ENCODE data around the gene SEZ6L.

The SEZ6L gene

GRCh38 chr22:26382782-26383181 is 213.5 kb downstream of the SEZ6L start:
- Histone ChIP-seq H3K4me1 (ENCODE audit: control insufficient read depth in 5 of 5, insufficient read depth in 5 of 5, low read length in 5 of 5) (no peaks in the 10 kb centered on the region), H3K27me3 (ENCODE audit: control insufficient read depth in 5 of 5, insufficient read depth in 4 of 5, low read length in 5 of 5) (peaks cover 5 to 27% (median 7%) of the 10 kb centered on the region in 5 donors)

DNA sequence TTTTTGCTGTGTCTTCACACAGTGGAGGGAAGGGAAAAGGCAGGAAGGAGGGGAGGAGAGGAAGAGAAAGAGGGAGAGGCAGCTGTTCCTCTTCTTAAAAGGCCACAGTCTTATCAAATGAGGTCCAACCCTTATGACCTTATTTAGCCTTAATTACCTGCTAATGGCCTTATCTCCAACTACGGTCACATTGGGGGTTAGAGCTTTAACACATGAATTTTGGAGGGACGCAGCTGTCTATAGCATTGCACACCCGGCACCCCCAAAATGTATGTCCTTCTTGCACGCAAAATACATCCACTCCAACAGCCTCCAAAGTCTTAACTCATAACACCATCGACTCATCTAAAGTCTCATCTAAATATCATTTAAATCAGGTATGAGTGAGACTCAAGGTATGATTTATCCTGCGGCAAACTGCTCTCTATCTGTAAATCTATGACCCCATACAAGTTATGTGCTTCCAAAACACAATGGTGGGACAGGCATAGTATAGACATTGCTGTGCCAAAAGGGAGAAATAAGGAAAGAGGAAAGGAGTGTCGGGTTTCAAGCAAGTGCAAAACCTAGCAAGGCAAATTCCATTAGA is 214.8 kb downstream of the SEZ6L start:
- peaks cover 0 to 2% (median 0%) of the 10 kb centered on the region in 5 donors for H3K9me3 ChIP-seq (ENCODE audit: control insufficient read depth in 5 of 5, low read length in 5 of 5)
- H3K36me3 ChIP-seq (ENCODE audit: control insufficient read depth in 5 of 5, insufficient read depth in 5 of 5, low read length in 5 of 5) = no peaks in the 10 kb centered on the region
- no peaks in the 10 kb centered on the region for H3K4me1 ChIP-seq (ENCODE audit: control insufficient read depth in 5 of 5, insufficient read depth in 5 of 5, low read length in 5 of 5)
- H3K4me3 ChIP-seq (ENCODE audit: low read depth in 1 of 5, low read length in 5 of 5) = no peak overlapping the region
- H3K27me3 ChIP-seq (ENCODE audit: control insufficient read depth in 5 of 5, insufficient read depth in 4 of 5, low read length in 5 of 5) = peaks cover 6 to 27% (median 9%) of the 10 kb centered on the region in 5 donors
- no peak overlapping the region for H3K9ac ChIP-seq (ENCODE audit: low read length in 5 of 5)
- H3K27ac ChIP-seq (ENCODE audit: low read depth, low read length) = no peak overlapping the region

More at GRCh38 chr22:26382782-26383181, 213.5 kb downstream of the SEZ6L start:
- H3K9ac ChIP-seq (ENCODE audit: low read length in 5 of 5) = no peak overlapping the region
- H3K4me3 ChIP-seq (ENCODE audit: low read depth in 1 of 5, low read length in 5 of 5) = no peak overlapping the region
- H3K27ac ChIP-seq (ENCODE audit: low read depth, low read length) = no peak overlapping the region
- H3K9me3 ChIP-seq (ENCODE audit: control insufficient read depth in 5 of 5, low read length in 5 of 5) = peaks cover 0 to 3% (median 0%) of the 10 kb centered on the region in 5 donors
- no peaks in the 10 kb centered on the region for H3K36me3 ChIP-seq (ENCODE audit: control insufficient read depth in 5 of 5, insufficient read depth in 5 of 5, low read length in 5 of 5)

DNA sequence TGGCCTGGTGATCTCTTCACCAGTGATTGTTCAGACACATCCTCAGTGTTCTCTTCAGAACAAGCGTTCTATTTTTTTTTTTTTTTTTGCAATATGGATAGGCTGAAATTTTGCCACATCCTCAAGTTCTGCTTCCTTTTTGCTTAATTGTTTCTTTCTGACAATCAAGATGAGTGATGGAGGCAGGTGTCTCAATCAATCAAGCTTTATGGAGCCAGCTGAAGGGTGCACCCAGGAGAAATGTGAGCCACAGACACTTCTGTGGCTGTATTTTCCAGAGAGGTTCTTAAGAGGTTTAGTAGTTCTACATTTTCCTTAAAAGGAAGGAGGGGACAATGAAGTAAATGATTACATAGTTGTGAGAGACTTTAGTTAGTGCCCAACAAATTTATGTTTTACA is 215.9 kb downstream of the SEZ6L start:
- Histone ChIP-seq H3K27ac (ENCODE audit: low read depth, low read length) (no peak overlapping the region), H3K9ac (ENCODE audit: low read length in 5 of 5) (no peak overlapping the region), H3K36me3 (ENCODE audit: control insufficient read depth in 5 of 5, insufficient read depth in 5 of 5, low read length in 5 of 5) (no peaks in the 10 kb centered on the region), H3K27me3 (ENCODE audit: control insufficient read depth in 5 of 5, insufficient read depth in 4 of 5, low read length in 5 of 5) (peaks cover 4 to 22% (median 7%) of the 10 kb centered on the region in 5 donors), H3K9me3 (ENCODE audit: control insufficient read depth in 5 of 5, low read length in 5 of 5) (no peaks in the 10 kb centered on the region), H3K4me3 (ENCODE audit: low read depth in 1 of 5, low read length in 5 of 5) (no peak overlapping the region), H3K4me1 (ENCODE audit: control insufficient read depth in 5 of 5, insufficient read depth in 5 of 5, low read length in 5 of 5) (no peaks in the 10 kb centered on the region)

- Histone ChIP-seq H3K9ac (ENCODE audit: low read length in 5 of 5) (no peak overlapping the region), H3K36me3 (ENCODE audit: control insufficient read depth in 5 of 5, insufficient read depth in 5 of 5, low read length in 5 of 5) (no peaks in the 10 kb centered on the region), H3K9me3 (ENCODE audit: control insufficient read depth in 5 of 5, low read length in 5 of 5) (no peaks in the 10 kb centered on the region), H3K4me3 (ENCODE audit: low read depth in 1 of 5, low read length in 5 of 5) (no peak overlapping the region), H3K27me3 (ENCODE audit: control insufficient read depth in 5 of 5, insufficient read depth in 4 of 5, low read length in 5 of 5) (peaks cover 4 to 15% (median 8%) of the 10 kb centered on the region in 5 donors), H3K27ac (ENCODE audit: low read depth, low read length) (no peak overlapping the region), H3K4me1 (ENCODE audit: control insufficient read depth in 5 of 5, insufficient read depth in 5 of 5, low read length in 5 of 5) (no peaks in the 10 kb centered on the region)
Observed at GRCh38 chr22:26389125-26389524, 219.9 kb downstream of the SEZ6L start.

DNA sequence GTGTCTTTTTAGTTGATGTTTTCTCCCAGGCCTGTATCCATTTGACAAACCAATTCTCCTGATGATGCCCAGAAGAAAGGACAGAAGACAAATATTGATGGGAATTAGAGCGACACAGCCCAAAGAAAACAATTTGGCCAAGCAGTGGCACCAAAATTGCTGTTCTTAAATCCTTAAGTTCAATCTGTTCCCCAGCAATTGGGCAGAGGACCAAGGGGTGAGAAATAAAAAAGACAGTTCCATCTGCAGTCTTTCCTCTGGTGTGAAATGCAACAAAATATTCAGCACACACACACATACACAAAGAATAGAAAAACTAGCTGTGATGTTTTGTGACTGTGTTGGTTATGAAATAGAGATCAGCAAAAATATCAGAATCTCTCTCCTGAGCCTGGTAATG is 221.8 kb downstream of the SEZ6L start:
- Histone ChIP-seq H3K9ac (ENCODE audit: low read length in 5 of 5) (no peak overlapping the region), H3K9me3 (ENCODE audit: control insufficient read depth in 5 of 5, low read length in 5 of 5) (no peaks in the 10 kb centered on the region), H3K36me3 (ENCODE audit: control insufficient read depth in 5 of 5, insufficient read depth in 5 of 5, low read length in 5 of 5) (no peaks in the 10 kb centered on the region), H3K4me1 (ENCODE audit: control insufficient read depth in 5 of 5, insufficient read depth in 5 of 5, low read length in 5 of 5) (no peaks in the 10 kb centered on the region), H3K27me3 (ENCODE audit: control insufficient read depth in 5 of 5, insufficient read depth in 4 of 5, low read length in 5 of 5) (peaks cover 0 to 19% (median 6%) of the 10 kb centered on the region in 5 donors), H3K4me3 (ENCODE audit: low read depth in 1 of 5, low read length in 5 of 5) (no peak overlapping the region), H3K27ac (ENCODE audit: low read depth, low read length) (no peak overlapping the region)

GRCh38 chr22:26391623-26392022 is 222.4 kb downstream of the SEZ6L start:
- Histone ChIP-seq H3K27ac (ENCODE audit: low read depth, low read length) (no peak overlapping the region), H3K4me3 (ENCODE audit: low read depth in 1 of 5, low read length in 5 of 5) (no peak overlapping the region), H3K4me1 (ENCODE audit: control insufficient read depth in 5 of 5, insufficient read depth in 5 of 5, low read length in 5 of 5) (no peaks in the 10 kb centered on the region), H3K9me3 (ENCODE audit: control insufficient read depth in 5 of 5, low read length in 5 of 5) (no peaks in the 10 kb centered on the region), H3K36me3 (ENCODE audit: control insufficient read depth in 5 of 5, insufficient read depth in 5 of 5, low read length in 5 of 5) (no peaks in the 10 kb centered on the region), H3K9ac (ENCODE audit: low read length in 5 of 5) (no peak overlapping the region), H3K27me3 (ENCODE audit: control insufficient read depth in 5 of 5, insufficient read depth in 4 of 5, low read length in 5 of 5) (peaks cover 0 to 16% (median 6%) of the 10 kb centered on the region in 5 donors)

DNA sequence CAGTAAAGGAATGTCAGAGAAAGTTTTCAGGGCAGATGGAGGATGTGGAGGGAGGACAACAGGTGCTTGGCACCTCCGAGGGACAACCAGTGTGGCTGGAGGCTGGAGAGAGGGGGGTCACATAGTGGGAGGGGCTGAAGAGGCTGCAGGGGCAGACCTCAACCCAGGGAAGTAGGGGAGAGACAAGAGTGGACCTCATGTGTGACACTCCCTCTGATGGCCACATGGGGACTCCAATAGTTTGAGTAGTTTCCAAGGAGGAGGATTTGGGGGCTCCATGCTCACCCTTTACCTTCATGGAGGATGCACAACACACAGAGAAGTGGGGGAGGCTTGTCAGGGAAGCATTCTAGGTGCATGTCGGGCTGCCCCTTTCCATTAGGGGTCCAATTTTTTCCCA is 224.7 kb downstream of the SEZ6L start:
- no peaks in the 10 kb centered on the region for H3K36me3 ChIP-seq (ENCODE audit: control insufficient read depth in 5 of 5, insufficient read depth in 5 of 5, low read length in 5 of 5)
- peaks cover 0 to 12% (median 5%) of the 10 kb centered on the region in 5 donors for H3K27me3 ChIP-seq (ENCODE audit: control insufficient read depth in 5 of 5, insufficient read depth in 4 of 5, low read length in 5 of 5)
- H3K27ac ChIP-seq (ENCODE audit: low read depth, low read length) = no peak overlapping the region
- no peak overlapping the region for H3K4me3 ChIP-seq (ENCODE audit: low read depth in 1 of 5, low read length in 5 of 5)
- H3K9ac ChIP-seq (ENCODE audit: low read length in 5 of 5) = no peak overlapping the region
- H3K9me3 ChIP-seq (ENCODE audit: control insufficient read depth in 5 of 5, low read length in 5 of 5) = no peaks in the 10 kb centered on the region
- H3K4me1 ChIP-seq (ENCODE audit: control insufficient read depth in 5 of 5, insufficient read depth in 5 of 5, low read length in 5 of 5) = no peaks in the 10 kb centered on the region

GRCh38 chr22:26394777-26395176 is 225.5 kb downstream of the SEZ6L start:
- Histone ChIP-seq H3K9me3 (ENCODE audit: control insufficient read depth in 5 of 5, low read length in 5 of 5) (no peaks in the 10 kb centered on the region), H3K4me1 (ENCODE audit: control insufficient read depth in 5 of 5, insufficient read depth in 5 of 5, low read length in 5 of 5) (no peaks in the 10 kb centered on the region), H3K27me3 (ENCODE audit: control insufficient read depth in 5 of 5, insufficient read depth in 4 of 5, low read length in 5 of 5) (peaks cover 0 to 12% (median 5%) of the 10 kb centered on the region in 5 donors), H3K4me3 (ENCODE audit: low read depth in 1 of 5, low read length in 5 of 5) (no peak overlapping the region), H3K9ac (ENCODE audit: low read length in 5 of 5) (no peak overlapping the region), H3K36me3 (ENCODE audit: control insufficient read depth in 5 of 5, insufficient read depth in 5 of 5, low read length in 5 of 5) (no peaks in the 10 kb centered on the region), H3K27ac (ENCODE audit: low read depth, low read length) (no peak overlapping the region)

DNA sequence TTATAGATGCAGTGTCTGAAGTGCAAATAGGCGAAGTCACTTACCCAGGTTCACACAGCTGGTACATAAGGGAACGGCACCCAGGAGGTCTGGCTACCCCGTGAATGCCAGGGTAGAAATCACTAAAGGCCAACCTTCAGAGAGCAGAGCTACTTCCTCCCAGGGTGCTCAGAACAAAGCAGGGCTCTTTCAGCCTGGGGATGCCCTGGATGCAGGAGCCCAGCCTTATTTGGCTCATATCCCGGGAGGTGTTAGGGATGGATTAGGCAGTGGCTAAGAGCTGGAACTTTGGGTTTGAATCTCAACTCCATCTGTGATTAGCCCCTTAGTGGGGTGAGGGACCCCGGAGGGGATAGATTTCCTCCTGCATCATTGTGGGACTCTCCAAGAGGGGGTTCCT is 226.7 kb downstream of the SEZ6L start:
- no peak overlapping the region for H3K9ac ChIP-seq (ENCODE audit: low read length in 5 of 5)
- H3K9me3 ChIP-seq (ENCODE audit: control insufficient read depth in 5 of 5, low read length in 5 of 5) = no peaks in the 10 kb centered on the region
- no peak overlapping the region for H3K4me3 ChIP-seq (ENCODE audit: low read depth in 1 of 5, low read length in 5 of 5)
- H3K27ac ChIP-seq (ENCODE audit: low read depth, low read length) = no peak overlapping the region
- no peaks in the 10 kb centered on the region for H3K4me1 ChIP-seq (ENCODE audit: control insufficient read depth in 5 of 5, insufficient read depth in 5 of 5, low read length in 5 of 5)
- peaks cover 0 to 12% (median 5%) of the 10 kb centered on the region in 5 donors for H3K27me3 ChIP-seq (ENCODE audit: control insufficient read depth in 5 of 5, insufficient read depth in 4 of 5, low read length in 5 of 5)
- H3K36me3 ChIP-seq (ENCODE audit: control insufficient read depth in 5 of 5, insufficient read depth in 5 of 5, low read length in 5 of 5) = no peaks in the 10 kb centered on the region

GRCh38 chr22:26398741-26399153 is 229.5 kb downstream of the SEZ6L start:
- H3K4me1 ChIP-seq (ENCODE audit: control insufficient read depth in 5 of 5, insufficient read depth in 5 of 5, low read length in 5 of 5) = no peaks in the 10 kb centered on the region
- no peak overlapping the region for H3K9ac ChIP-seq (ENCODE audit: low read length in 5 of 5)
- no peak overlapping the region for H3K27ac ChIP-seq (ENCODE audit: low read depth, low read length)
- H3K9me3 ChIP-seq (ENCODE audit: control insufficient read depth in 5 of 5, low read length in 5 of 5) = no peaks in the 10 kb centered on the region
- H3K27me3 ChIP-seq (ENCODE audit: control insufficient read depth in 5 of 5, insufficient read depth in 4 of 5, low read length in 5 of 5) = peaks cover 0 to 11% (median 1%) of the 10 kb centered on the region in 5 donors
- H3K4me3 ChIP-seq (ENCODE audit: low read depth in 1 of 5, low read length in 5 of 5) = no peak overlapping the region
- H3K36me3 ChIP-seq (ENCODE audit: control insufficient read depth in 5 of 5, insufficient read depth in 5 of 5, low read length in 5 of 5) = no peaks in the 10 kb centered on the region

Data from subcutaneous abdominal adipose tissue (tissue), 5 donors.